Left ventricle myocardium inferior (tissue), 1 donor: ENCODE results near the gene HCRTR2. TPM values are rescaled to one million over a fixed set of nuclear protein-coding genes. Genes with fewer than 3 reads are reported as not detected.
A peak's percentile ranks its signal among the peaks of the same experiment; 100 is the strongest.

Experiments used
- DNase-seq: peaks from one replicate; pipeline ENCODE4 v3.0.0-alpha.2; 2020
- H3K27ac ChIP-seq: fragments of 200-600 bp; replicated peaks from 2 replicates; pipeline ENCODE4 v1.8.0; 2021
- H3K27me3 ChIP-seq: fragments of 200-600 bp; 2 replicates; pipeline ENCODE4 v1.8.0; 2021; ENCODE audit warnings: low read depth
- H3K36me3 ChIP-seq: fragments of 200-600 bp; 2 replicates; pipeline ENCODE4 v1.8.0; 2021
- H3K4me1 ChIP-seq: fragments of 200-600 bp; 2 replicates; pipeline ENCODE4 v1.8.0; 2021
- H3K4me3 ChIP-seq: fragments of 200-600 bp; 2 replicates; pipeline ENCODE4 v1.8.0; 2021; ENCODE audit warnings: mild to moderate bottlenecking, moderate library complexity
- H3K9me3 ChIP-seq: fragments of 200-600 bp; replicated peaks from 2 replicates; pipeline ENCODE4 v1.8.0; 2021
- intact Hi-C: fragments of 100-400 bp; cut with micrococcal nuclease; formaldehyde crosslinking; loops from one replicate; pipeline ENCODE4 v1.11.0; 2022
- long read RNA-seq: library from polyadenylated mRNA; unstranded; transcript quantifications from one replicate; pipeline ENCODE4 v2.0.0, GENCODE V29; 2021
- total RNA-seq: library from RNA; stranded (reverse); fragmentation: NEBNext Ultra II Directional; extraction: Animal tissue kit (Norgen Biotek cat#: 25700); gene quantifications from one replicate; pipeline ENCODE4 v1.2.1, GENCODE V29; 2021
- TF ChIP-seq, protein P1 (sequence below): fragments of 200-600 bp; IDR thresholded peaks from 2 replicates; pipeline ENCODE4 v1.8.0; 2021; ENCODE audit warnings: antibody characterized with exemption, mild to moderate bottlenecking, borderline replicate concordance
- donor health status: DM: no; HTN: yes; CAD: no; lungs with severe emphysema.

Gene HCRTR2
- not detected for total RNA-seq
- long read RNA-seq, result 0 reads

DNA sequence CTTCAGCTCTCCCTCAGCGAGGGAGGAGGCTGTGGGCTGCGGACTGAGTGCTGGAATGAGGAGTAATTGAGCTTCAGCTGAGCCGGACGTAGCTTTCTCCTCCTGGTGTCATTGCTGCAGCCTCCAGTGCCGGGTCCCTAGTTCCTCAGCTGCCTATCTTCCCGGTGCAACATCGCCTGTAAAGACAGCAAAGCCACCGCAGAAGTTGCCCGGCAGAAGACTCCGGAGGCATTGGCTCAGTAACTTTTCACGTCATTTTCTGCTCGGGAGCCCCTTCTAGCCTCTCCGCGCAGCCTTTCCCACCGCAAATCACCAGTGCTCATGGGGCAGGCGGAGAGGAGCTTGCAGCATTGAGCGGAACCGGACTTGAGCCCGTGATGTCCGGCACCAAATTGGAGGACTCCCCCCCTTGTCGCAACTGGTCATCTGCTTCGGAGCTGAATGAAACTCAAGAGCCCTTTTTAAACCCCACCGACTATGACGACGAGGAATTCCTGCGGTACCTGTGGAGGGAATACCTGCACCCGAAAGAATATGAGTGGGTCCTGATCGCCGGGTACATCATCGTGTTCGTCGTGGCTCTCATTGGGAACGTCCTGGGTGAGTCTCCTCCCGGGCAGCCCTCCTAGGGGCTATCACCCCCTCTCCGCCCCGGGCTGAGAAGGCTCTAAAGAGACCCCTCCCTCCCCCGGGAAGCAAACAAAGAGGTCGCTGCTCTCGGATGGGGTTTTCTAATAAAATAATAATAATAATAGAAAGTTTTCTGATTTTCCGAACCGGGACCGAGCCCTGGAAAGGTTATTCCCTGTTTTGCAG, at the start of gene HCRTR2:
Gene HCRTR2, plus strand, starts transcription at position 305 of the 816 bp plus-strand sequence. Its CDS starts 73 bp downstream, at position 378.
- Histone ChIP-seq H3K36me3 (no peaks in the 10 kb centered on the region), H3K9me3 (no peaks in the 10 kb centered on the region), H3K27me3 (peaks cover 65% of the 10 kb centered on the region), H3K4me1 (peaks cover 6% of the 10 kb centered on the region), H3K27ac (no peak within 1 kb of the TSS), H3K4me3 (peak within 1 kb of the TSS; percentile 45)
- DNase-seq, result no peak
- TF ChIP-seq, protein P1, sequence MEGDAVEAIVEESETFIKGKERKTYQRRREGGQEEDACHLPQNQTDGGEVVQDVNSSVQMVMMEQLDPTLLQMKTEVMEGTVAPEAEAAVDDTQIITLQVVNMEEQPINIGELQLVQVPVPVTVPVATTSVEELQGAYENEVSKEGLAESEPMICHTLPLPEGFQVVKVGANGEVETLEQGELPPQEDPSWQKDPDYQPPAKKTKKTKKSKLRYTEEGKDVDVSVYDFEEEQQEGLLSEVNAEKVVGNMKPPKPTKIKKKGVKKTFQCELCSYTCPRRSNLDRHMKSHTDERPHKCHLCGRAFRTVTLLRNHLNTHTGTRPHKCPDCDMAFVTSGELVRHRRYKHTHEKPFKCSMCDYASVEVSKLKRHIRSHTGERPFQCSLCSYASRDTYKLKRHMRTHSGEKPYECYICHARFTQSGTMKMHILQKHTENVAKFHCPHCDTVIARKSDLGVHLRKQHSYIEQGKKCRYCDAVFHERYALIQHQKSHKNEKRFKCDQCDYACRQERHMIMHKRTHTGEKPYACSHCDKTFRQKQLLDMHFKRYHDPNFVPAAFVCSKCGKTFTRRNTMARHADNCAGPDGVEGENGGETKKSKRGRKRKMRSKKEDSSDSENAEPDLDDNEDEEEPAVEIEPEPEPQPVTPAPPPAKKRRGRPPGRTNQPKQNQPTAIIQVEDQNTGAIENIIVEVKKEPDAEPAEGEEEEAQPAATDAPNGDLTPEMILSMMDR, result no peak
- intact Hi-C loops, result no loop called here

DNA sequence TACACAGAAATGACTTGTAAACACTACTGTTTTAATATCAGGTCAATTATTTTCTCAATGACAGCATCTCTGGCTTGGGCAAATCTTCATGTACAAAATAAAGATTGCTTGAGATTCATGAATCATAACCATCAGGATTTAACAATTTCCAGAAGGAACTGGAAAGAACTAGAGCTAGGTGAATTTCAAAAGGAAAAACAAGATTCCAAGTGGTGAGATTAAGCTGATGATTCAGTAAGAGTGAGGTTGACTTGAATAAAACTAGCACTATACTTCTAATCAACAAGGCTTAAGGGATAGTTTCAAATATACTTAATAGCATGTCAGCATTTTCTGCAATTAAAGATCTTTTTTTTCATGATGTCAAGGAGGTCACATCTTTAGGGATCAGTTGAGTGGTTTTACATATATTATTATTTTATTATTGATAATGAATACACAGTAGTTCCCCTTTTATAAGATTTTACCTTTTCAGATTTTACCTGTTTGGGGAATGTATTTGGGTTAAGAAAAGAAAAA, 43.5 kb upstream of the HCRTR2 start:
- no peak overlapping the region for H3K4me3 ChIP-seq
- peaks cover 17% of the 10 kb centered on the region for H3K9me3 ChIP-seq
- no peaks in the 10 kb centered on the region for H3K4me1 ChIP-seq
- no peak overlapping the region for H3K27ac ChIP-seq
- no peaks in the 10 kb centered on the region for H3K27me3 ChIP-seq
- intact Hi-C loops, result no loop called here
- no peak for DNase-seq
- TF ChIP-seq, protein P1, result no peak
- H3K36me3 ChIP-seq, result no peaks in the 10 kb centered on the region

DNA sequence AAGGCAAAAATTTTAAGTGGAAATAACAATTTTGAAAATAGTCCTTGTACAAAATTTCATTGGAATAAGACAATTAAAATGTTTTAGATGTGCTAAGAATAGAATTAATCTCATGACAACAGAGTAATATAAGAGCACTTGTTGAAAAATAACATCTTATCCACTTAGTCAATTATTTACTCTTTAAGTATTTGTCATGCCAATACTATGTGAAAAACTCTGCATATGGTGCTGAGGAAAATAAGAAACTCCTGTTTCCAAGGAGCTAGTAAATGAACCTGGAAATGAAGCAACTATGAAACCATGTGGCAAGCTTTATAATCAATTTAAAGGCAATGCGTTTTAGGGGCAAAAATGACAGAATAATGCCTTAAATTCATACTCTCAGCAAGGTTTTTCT, 42.7 kb upstream of the HCRTR2 start:
- no peak for DNase-seq
- TF ChIP-seq, protein P1, result no peak
- Histone ChIP-seq H3K4me3 (no peak overlapping the region), H3K27ac (no peak overlapping the region), H3K4me1 (no peaks in the 10 kb centered on the region), H3K27me3 (no peaks in the 10 kb centered on the region), H3K36me3 (no peaks in the 10 kb centered on the region), H3K9me3 (peaks cover 9% of the 10 kb centered on the region)
- intact Hi-C loops, result no loop called here

DNA sequence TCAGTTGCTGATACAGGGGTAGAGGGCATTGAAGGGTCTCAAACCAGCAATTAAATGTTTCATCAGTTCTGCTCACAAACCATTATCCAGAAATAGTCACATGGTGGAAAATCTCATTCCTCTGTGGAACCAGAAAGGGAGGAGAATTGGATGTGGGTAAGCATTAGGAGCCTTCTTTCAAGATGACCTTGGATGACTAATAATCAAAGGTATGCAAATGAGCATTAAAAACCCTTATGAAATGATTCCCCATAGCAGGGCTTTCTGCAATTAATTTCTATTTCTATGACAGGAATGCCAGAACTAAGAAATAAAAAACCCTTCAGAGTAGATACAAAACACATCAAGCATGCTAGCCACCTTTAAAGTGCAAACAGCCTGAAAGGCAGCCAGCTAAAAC, 37.4 kb upstream of the HCRTR2 start:
- Histone ChIP-seq H3K9me3 (no peaks in the 10 kb centered on the region), H3K4me3 (no peak overlapping the region), H3K36me3 (no peaks in the 10 kb centered on the region), H3K4me1 (no peaks in the 10 kb centered on the region), H3K27ac (no peak overlapping the region), H3K27me3 (no peaks in the 10 kb centered on the region)
- no peak for DNase-seq
- intact Hi-C loops, result no loop called here
- TF ChIP-seq, protein P1, result no peak

DNA sequence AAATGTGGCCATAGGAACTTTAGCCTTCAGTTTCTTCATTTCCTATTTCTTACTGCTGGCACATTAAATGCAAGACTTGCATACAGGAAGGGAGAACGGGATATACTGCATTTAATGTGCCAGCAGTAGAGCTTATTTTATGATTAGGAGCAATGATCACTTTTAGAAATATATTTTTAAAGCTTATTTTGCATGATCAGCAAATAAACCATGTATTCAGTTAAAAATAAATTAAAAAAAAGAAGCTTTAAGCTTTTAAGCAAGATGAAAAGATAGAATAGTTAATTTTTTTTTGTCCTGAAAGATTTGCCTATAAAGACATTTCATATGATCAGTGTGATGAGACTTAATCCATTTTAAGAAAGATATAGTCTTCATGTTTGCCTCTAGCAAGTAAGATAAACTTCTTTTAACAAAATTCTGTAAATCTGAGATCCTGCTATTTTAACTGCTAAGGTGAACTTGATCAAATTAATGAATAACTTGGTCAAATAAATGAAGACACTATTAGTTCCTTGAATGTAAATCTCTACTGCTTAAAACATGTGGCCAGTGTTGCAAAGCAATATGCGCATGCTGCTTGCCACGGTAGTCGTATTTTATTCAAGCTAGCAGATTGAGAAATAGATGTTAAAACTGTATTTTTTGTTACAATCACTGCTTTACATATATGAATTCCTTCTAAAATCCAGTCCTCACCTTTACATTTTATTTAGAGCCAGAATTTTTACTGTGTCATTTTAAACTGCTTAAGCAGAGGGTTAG, 36.2 kb upstream of the HCRTR2 start:
- TF ChIP-seq, protein P1, result no peak
- DNase-seq, result no peak
- H3K36me3 ChIP-seq, result no peaks in the 10 kb centered on the region
- no peak overlapping the region for H3K27ac ChIP-seq
- H3K4me1 ChIP-seq, result no peaks in the 10 kb centered on the region
- H3K9me3 ChIP-seq, result no peaks in the 10 kb centered on the region
- intact Hi-C loops, result no loop called here
- no peak overlapping the region for H3K4me3 ChIP-seq
- H3K27me3 ChIP-seq, result no peaks in the 10 kb centered on the region
